RWPE2 (cell line): ENCODE data around the gene EPHA7.

Source experiments
- ATAC-seq: fragments of 200-7000 bp; cut with Tn5 transposase; 3 replicates; pipeline ENCODE4 v1.9.1; 2021; ENCODE audit warnings: low read depth
- DNase-seq: peaks from one replicate; pipeline ENCODE4 v3.0.0-alpha.2; 2020; ENCODE audit warnings: low spot score
- H3K27ac ChIP-seq: fragments of 450-650 bp; 2 replicates; pipeline ENCODE4 v1.5.1; 2017; ENCODE audit warnings: mild to moderate bottlenecking; ENCODE audit not compliant: poor library complexity, severe bottlenecking
- H3K27me3 ChIP-seq: fragments of 250-450 bp; sonication (Bioruptor Pico); 2 replicates; pipeline ENCODE4 v1.5.1; 2021; ENCODE audit warnings: mild to moderate bottlenecking, moderate library complexity; ENCODE audit not compliant: insufficient read depth, poor library complexity, severe bottlenecking
- H3K36me3 ChIP-seq: fragments of 250-450 bp; sonication (Bioruptor Pico); 2 replicates; pipeline ENCODE4 v1.5.1; 2020; ENCODE audit warnings: low read depth, mild to moderate bottlenecking, moderate library complexity
- H3K4me1 ChIP-seq: fragments of 250-450 bp; sonication (Bioruptor Pico); 2 replicates; pipeline ENCODE4 v1.5.1; 2021; ENCODE audit warnings: mild to moderate bottlenecking, moderate library complexity; ENCODE audit not compliant: insufficient read depth, poor library complexity, severe bottlenecking
- H3K4me3 ChIP-seq: fragments of 250-450 bp; sonication (Bioruptor Pico); 2 replicates; pipeline ENCODE4 v1.5.1; 2021; ENCODE audit warnings: mild to moderate bottlenecking, moderate library complexity; ENCODE audit not compliant: severe bottlenecking
- H3K9me3 ChIP-seq: fragments of 250-450 bp; sonication (Bioruptor Pico); 2 replicates; pipeline ENCODE4 v1.5.1; 2021; ENCODE audit warnings: mild to moderate bottlenecking, moderate library complexity; ENCODE audit not compliant: severe bottlenecking
- CTCF ChIP-seq: fragments of 450-650 bp; IDR thresholded peaks from one replicate; pipeline ENCODE4 v1.5.1; 2017; ENCODE audit warnings: mild to moderate bottlenecking, moderate library complexity; ENCODE audit not compliant: poor library complexity, severe bottlenecking

Gene EPHA7

GRCh38 chr6:93322651-93323050 is 96.7 kb downstream of the EPHA7 start:
- Histone ChIP-seq H3K27me3 (no peaks in the 10 kb centered on the region), H3K9me3 (no peaks in the 10 kb centered on the region), H3K27ac (no peak overlapping the region), H3K4me3 (no peak overlapping the region), H3K4me1 (no peaks in the 10 kb centered on the region), H3K36me3 (no peaks in the 10 kb centered on the region)
- TF ChIP-seq CTCF, result no peak
- DNase-seq (no peak), ATAC-seq (no peak)

DNA sequence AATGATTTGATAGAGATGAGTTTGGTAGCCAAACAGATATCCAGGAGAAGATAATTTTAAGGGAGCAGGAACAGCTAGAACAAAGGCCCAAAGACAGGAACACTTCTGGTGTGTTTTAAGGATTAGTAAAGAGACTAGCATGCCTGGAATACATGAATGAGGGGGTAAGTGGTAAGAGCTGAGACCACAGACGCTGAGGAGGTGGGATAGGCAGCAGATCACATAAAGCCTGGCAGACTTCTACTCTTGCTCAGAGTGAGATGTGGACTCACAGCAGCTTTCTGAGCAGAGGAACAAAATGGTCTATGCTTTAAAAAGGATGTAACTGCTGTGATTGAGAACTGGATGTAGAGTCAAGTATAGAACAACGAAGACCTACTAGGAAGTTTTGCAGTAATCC is 100.1 kb downstream of the EPHA7 start:
- H3K4me1 ChIP-seq, result no peaks in the 10 kb centered on the region
- no peaks in the 10 kb centered on the region for H3K27me3 ChIP-seq
- H3K4me3 ChIP-seq, result no peak overlapping the region
- no peak for DNase-seq
- H3K27ac ChIP-seq, result no peak overlapping the region
- H3K36me3 ChIP-seq, result no peaks in the 10 kb centered on the region
- TF ChIP-seq CTCF, result no peak
- H3K9me3 ChIP-seq, result no peaks in the 10 kb centered on the region
- ATAC-seq, result no peak

DNA sequence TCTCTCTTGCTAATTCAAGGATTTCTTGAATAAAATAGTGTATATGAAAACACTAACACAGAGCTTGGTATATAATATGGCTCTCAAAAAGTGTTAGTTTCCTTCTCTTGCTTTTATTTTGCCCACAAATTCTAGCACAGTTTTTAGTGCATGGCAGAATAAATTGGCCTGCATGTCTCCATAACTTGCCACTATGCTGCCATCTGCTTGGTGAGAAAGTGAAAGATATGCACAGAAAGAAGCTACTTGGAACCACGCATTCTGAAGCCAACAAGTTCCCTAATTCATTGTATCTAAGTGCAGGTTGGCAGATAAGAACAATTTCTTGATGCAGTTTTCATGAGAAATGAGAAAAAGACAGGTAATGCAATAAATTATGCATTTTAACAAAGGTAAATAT is 101.2 kb downstream of the EPHA7 start:
- Histone ChIP-seq H3K4me3 (no peak overlapping the region), H3K36me3 (no peaks in the 10 kb centered on the region), H3K27ac (no peak overlapping the region), H3K4me1 (no peaks in the 10 kb centered on the region), H3K9me3 (no peaks in the 10 kb centered on the region), H3K27me3 (no peaks in the 10 kb centered on the region)
- DNase-seq, result no peak
- no peak for ATAC-seq
- TF ChIP-seq CTCF, result no peak

DNA sequence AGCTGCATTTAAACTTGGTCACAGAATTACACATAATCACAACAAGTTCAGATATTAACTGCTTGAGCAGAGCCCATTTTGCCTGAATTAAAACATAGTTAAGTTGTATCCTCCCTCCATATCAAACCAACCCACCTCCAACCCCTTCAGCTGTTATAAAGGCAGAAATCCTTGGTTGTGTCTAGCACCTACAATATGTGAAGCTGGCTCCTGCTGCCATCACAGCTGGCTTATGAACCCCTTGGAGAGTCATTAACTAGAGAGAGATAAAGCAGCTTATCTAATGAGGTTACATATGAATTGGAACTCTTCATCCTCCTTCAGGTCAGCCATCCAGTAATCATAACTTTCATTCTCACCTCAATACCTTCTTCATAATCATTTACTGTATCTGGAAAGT is 101.8 kb downstream of the EPHA7 start:
- DNase-seq (no peak), ATAC-seq (no peak)
- Histone ChIP-seq H3K36me3 (no peaks in the 10 kb centered on the region), H3K27ac (no peak overlapping the region), H3K27me3 (no peaks in the 10 kb centered on the region), H3K9me3 (no peaks in the 10 kb centered on the region), H3K4me1 (no peaks in the 10 kb centered on the region), H3K4me3 (no peak overlapping the region)
- no peak for TF ChIP-seq CTCF

- no peak for ATAC-seq
- H3K4me3 ChIP-seq, result no peak overlapping the region
- H3K9me3 ChIP-seq, result no peaks in the 10 kb centered on the region
- H3K27me3 ChIP-seq, result no peaks in the 10 kb centered on the region
- no peak overlapping the region for H3K27ac ChIP-seq
- no peaks in the 10 kb centered on the region for H3K36me3 ChIP-seq
- H3K4me1 ChIP-seq, result no peaks in the 10 kb centered on the region
- DNase-seq, result no peak
- no peak for TF ChIP-seq CTCF
Observed at GRCh38 chr6:93307505-93308409, 111.6 kb downstream of the EPHA7 start.
